ENCODE data around the gene NTMT1.

- no peak for TF ChIP-seq POLR2A (IDR thresholded peaks at IDR 0.05; ENCODE audit: low read depth)
- TF ChIP-seq CTCF (IDR thresholded peaks at IDR 0.05), result no peak
- no peak for TF ChIP-seq POLR2AphosphoS5 (IDR thresholded peaks at IDR 0.05)
Observed at GRCh38 chr9:129656795-129657390, 30.9 kb downstream of the NTMT1 start.

Measured in esophagus muscularis mucosa (tissue), 3 donors.